Right lobe of liver (tissue), 6 donors: Measurements from ENCODE around the gene GALNT17. TPM values are rescaled to one million over a fixed set of nuclear protein-coding genes. Genes with fewer than 3 reads are reported as not detected.

Experiments
- ATAC-seq, 4 donors: fragments of 200-7000 bp; cut with Tn5 transposase; one replicate each; pipeline ENCODE4 v1.9.1; 2020; ENCODE audit warnings: mild to moderate bottlenecking in 4 of 4, moderate library complexity in 4 of 4
- DNase-seq, 3 donors: peaks; one replicate each; pipeline ENCODE4 v3.0.0-alpha.2; 2020
- H3K27ac ChIP-seq, 3 donors: fragments of 200-600 bp; one replicate each; pipeline ENCODE4 v1.8.0; 2022
- H3K27me3 ChIP-seq, 2 donors: fragments of 200-600 bp; one replicate each; pipeline ENCODE4 v1.8.0; 2022
- H3K36me3 ChIP-seq, 4 donors: fragments of 200-600 bp; sonication (generic) in 1 of 4; one replicate each; pipeline versions ENCODE4 v1.5.1 to v1.8.0; 2017 to 2022; ENCODE audit warnings: control low read depth in 1 of 4
- H3K4me1 ChIP-seq, 4 donors: fragments of 200-600 bp; sonication (generic) in 1 of 4; one replicate each; pipeline versions ENCODE4 v1.5.1 to v1.8.0; 2017 to 2022; ENCODE audit warnings: control low read depth in 1 of 4
- H3K4me3 ChIP-seq, 3 donors: fragments of 200-600 bp; one replicate each; pipeline ENCODE4 v1.8.0; 2022
- H3K9me3 ChIP-seq, 4 donors: fragments of 200-600 bp; sonication (generic) in 1 of 4; one replicate each; pipeline versions ENCODE4 v1.5.1 to v1.8.0; 2017 to 2022; ENCODE audit warnings: control low read depth in 1 of 4
- POLR2A ChIP-seq: fragments of 450-650 bp; IDR thresholded peaks from one replicate; pipeline ENCODE4 v1.6.1; 2017; ENCODE audit warnings: antibody characterized with exemption, mild to moderate bottlenecking
- WGBS: methylation state at CpG from one replicate; pipeline ENCODE4 v1.1.6; 2018; ENCODE audit warnings: low coverage, low lambda C conversion rate; ENCODE audit not compliant: insufficient coverage; ENCODE audit errors: missing lambda C conversion rate; 5-methylcytosine and 5-hydroxymethylcytosine counted together
- intact Hi-C, 2 donors: fragments of 100-400 bp; cut with DNase I; formaldehyde crosslinking; loops; one replicate each; pipeline versions ENCODE4 v1.11.2 to v1.14.1; 2022
- total RNA-seq, 6 experiments: library from RNA; depleted of rRNA in 2 of 6; stranded (reverse); fragments of >200 nt in 2 of 6; fragmentation: NEBNext Ultra II Directional in 3 of 6; extraction: Animal tissue kit (Norgen Biotek cat#: 25700) in 3 of 6; gene quantifications; one replicate each; pipeline versions ENCODE4 v1.1.0 to v1.2.4, GENCODE V29; 2016 to 2023
- TF ChIP-seq, protein P1 (sequence below), 4 donors: fragments of 200-600 bp in 3 of 4; fragments of 450-650 bp in 1 of 4; IDR thresholded peaks; one replicate each; pipeline versions ENCODE4 v1.5.1 to v1.8.0; 2016 to 2022; ENCODE audit warnings: antibody characterized with exemption in 4 of 4, mild to moderate bottlenecking in 2 of 4
- donor health status: DM: no; HTN: yes; CAD: no.
- donor health status: DM: no; HTN: no; CAD: no.
- donor health status: DM: no; HTN: no; CAD: no.
- donor health status: DM: no; HTN: yes; CAD: no.
- donor health status: DM: no; HTN: yes; CAD: no.

Gene GALNT17
- total RNA-seq, 6 experiments from 2014 or later, result 0.06 to 0.31 (median 0.10) TPM

DNA sequence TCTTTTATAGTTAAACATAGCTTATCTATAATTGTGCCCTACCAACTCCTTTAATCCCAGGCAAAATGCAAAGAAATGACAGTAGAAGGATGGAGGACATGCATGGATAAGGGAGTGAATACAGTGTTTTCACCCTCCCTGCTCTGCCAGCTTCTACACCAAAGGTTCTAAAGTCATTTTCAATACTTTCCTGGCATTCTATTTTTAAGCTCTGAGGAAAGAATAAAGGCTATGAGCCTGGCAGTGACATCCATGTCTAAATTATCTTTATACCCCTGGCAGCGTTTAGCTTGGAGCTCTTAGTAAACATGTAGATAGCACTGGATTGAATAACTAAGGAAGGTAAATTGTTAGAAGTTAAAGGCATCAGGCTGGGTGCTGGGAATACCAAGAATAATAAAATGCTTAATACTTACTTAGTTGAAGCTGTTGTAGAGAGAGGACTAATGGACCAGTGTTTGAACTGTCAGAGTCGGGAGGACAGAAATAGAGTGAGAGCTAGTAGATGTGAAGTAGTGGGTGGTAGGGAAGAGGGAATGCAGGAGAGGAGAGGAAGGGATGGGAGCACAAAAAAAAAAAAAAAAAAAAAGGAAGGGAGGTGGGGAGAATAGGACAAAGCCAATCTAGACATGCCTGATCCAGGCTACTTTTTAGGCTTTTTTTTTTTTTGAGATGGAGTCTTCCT, 518.9 kb downstream of the GALNT17 start:
- Histone ChIP-seq H3K4me3 (no peak overlapping the region), H3K9me3 (peaks cover 0 to 7% (median 0%) of the 10 kb centered on the region in 4 donors), H3K27me3 (no peaks in the 10 kb centered on the region), H3K27ac (no peak overlapping the region), H3K36me3 (no peaks in the 10 kb centered on the region), H3K4me1 (no peaks in the 10 kb centered on the region)
- ATAC-seq (no peak), DNase-seq (no peak)
- TF ChIP-seq, protein P1, sequence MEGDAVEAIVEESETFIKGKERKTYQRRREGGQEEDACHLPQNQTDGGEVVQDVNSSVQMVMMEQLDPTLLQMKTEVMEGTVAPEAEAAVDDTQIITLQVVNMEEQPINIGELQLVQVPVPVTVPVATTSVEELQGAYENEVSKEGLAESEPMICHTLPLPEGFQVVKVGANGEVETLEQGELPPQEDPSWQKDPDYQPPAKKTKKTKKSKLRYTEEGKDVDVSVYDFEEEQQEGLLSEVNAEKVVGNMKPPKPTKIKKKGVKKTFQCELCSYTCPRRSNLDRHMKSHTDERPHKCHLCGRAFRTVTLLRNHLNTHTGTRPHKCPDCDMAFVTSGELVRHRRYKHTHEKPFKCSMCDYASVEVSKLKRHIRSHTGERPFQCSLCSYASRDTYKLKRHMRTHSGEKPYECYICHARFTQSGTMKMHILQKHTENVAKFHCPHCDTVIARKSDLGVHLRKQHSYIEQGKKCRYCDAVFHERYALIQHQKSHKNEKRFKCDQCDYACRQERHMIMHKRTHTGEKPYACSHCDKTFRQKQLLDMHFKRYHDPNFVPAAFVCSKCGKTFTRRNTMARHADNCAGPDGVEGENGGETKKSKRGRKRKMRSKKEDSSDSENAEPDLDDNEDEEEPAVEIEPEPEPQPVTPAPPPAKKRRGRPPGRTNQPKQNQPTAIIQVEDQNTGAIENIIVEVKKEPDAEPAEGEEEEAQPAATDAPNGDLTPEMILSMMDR (IDR thresholded peaks at IDR 0.05), result no peak
- no peak for TF ChIP-seq POLR2A
- intact Hi-C loops, result no loop called here
- WGBS, result 47% methylated on average over 2 of the region's 2 CpGs

DNA sequence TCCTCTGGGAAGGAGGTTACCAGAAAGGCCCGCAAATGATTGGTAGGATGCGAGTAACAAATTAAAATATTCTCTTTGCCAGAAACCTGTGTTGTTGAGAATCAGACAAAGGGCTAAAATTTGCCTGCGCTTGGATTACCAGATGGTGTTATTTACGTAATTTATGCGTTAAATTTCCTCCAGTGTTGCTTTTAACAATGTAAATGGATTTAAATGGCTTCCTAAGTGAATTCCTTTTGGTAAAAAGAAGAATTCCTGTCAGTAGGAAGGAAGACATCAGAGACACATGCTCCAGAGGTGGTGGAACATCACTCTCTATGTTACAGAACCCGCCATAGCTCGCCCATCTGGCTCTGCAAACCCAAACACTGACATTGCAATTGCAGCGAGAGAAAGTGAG, 520.6 kb downstream of the GALNT17 start:
- Histone ChIP-seq H3K27me3 (no peaks in the 10 kb centered on the region), H3K9me3 (peaks cover 0 to 7% (median 0%) of the 10 kb centered on the region in 4 donors), H3K4me3 (no peak overlapping the region), H3K36me3 (no peaks in the 10 kb centered on the region), H3K4me1 (no peaks in the 10 kb centered on the region), H3K27ac (no peak overlapping the region)
- ATAC-seq, result no peak
- intact Hi-C loops, result no loop called here
- WGBS, result 56% methylated on average over 8 of the region's 8 CpGs
- no peak for TF ChIP-seq POLR2A
- TF ChIP-seq, protein P1 (IDR thresholded peaks at IDR 0.05), result no peak
- no peak for DNase-seq

DNA sequence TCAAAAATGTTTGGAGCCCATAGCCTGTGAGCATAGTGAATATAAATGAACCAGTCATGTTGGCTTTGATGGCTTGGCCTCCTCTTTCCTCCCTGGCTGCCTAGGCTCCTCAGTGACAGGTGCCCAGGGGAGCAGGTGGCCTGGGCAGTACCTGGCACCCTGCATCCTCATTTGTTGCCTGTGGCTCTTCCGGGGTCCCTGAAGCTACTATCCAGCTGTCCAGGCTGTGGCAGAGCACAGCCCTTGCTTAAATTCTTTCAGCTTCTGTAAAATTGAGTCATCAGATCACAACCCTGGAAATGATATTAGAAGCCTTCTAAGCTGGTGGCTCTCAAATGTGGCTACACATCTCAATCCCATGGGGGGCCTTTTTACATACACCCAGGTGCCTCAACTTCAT, 525.4 kb downstream of the GALNT17 start:
- Histone ChIP-seq H3K4me3 (no peak overlapping the region), H3K36me3 (no peaks in the 10 kb centered on the region), H3K9me3 (no peaks in the 10 kb centered on the region), H3K4me1 (no peaks in the 10 kb centered on the region), H3K27me3 (no peaks in the 10 kb centered on the region), H3K27ac (no peak overlapping the region)
- TF ChIP-seq, protein P1 (IDR thresholded peaks at IDR 0.05), result no peak
- no peak for TF ChIP-seq POLR2A
- intact Hi-C loops, result no loop called here
- ATAC-seq (no peak), DNase-seq (no peak)
- WGBS, result no CpG with 5 or more reads among the region's 1 CpG

DNA sequence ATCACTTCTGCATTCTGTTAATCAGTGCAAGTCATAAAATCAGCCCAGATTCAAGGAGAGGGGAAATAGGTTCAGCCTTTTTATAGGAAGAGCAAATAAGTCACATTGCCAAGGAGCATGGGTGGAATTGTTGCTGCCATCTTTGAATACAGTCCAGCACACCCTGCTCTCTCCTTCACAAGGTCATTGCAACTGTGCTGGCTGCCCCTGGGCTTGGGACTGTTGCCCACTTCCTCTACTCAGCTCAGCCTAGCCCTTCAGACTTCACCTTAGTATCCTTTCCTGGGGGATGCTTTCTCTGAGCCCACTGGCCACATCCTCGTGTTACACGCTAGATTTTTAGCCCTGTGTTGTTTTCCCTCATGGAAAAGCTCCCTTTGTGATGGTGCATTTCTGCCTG, 527.7 kb downstream of the GALNT17 start:
- TF ChIP-seq POLR2A, result no peak
- TF ChIP-seq, protein P1 (IDR thresholded peaks at IDR 0.05), result no peak
- Histone ChIP-seq H3K9me3 (no peaks in the 10 kb centered on the region), H3K36me3 (no peaks in the 10 kb centered on the region), H3K27ac (no peak overlapping the region), H3K4me1 (no peaks in the 10 kb centered on the region), H3K27me3 (no peaks in the 10 kb centered on the region), H3K4me3 (no peak overlapping the region)
- WGBS, result 95% methylated on average over 2 of the region's 2 CpGs
- DNase-seq (no peak), ATAC-seq (no peak)
- intact Hi-C loops, result no loop called here
